Endothelial cell of umbilical vein (primary cell): ENCODE results near the gene AQP12A. TPM values are rescaled to one million over a fixed set of nuclear protein-coding genes. Genes with fewer than 3 reads are reported as not detected.
"Not testable (repeated sequence)": the region's sequence is repeated elsewhere in the genome, so short reads cannot be mapped to it uniquely, and the experiment has no call there.

ENCODE experiments used
- BruUV-seq: library from RNA; stranded (reverse); fragments of 400-500 nt; replicated peaks from 2 replicates; lab custom pipeline; 2021; lab: Mats Ljungman, UMichigan
- CTCF ChIA-PET: fragments of 300-600, 350-600 bp; sonication (Branson Sonifier 250); formaldehyde crosslinking; loops from one replicate; lab custom pipeline; 2021; ENCODE audit warnings: antibody characterized with exemption, inconsistent platforms; lab: Charles Lee
- POLR2A ChIA-PET: fragments of 300-600, 350-600 bp; sonication (Branson Sonifier 250); formaldehyde crosslinking; loops from one replicate; lab custom pipeline; 2021; ENCODE audit warnings: antibody characterized with exemption, inconsistent platforms; lab: Charles Lee
- DNase-seq: peaks from one replicate; pipeline ENCODE4 v3.0.0-alpha.2; 2011; ENCODE audit warnings: low read depth, low spot score
- FAIRE-seq: peaks from 2 replicates; lab custom pipeline; 2011; peaks lifted over from hg19 to GRCh38; lab: Jason Lieb, UNC
- H2AFZ ChIP-seq: 2 replicates; pipeline ENCODE4 v1.6.0; 2012; ENCODE audit warnings: low read depth, low read length, control low read depth, inconsistent platforms
- H3K27ac ChIP-seq: 2 replicates; pipeline ENCODE4 v1.5.1; 2011; ENCODE audit warnings: low read depth, mild to moderate bottlenecking, control low read depth, low read length, moderate library complexity; ENCODE audit not compliant: insufficient read depth
- H3K27me3 ChIP-seq, 2 experiments: 2 replicates each; pipeline versions ENCODE4 v1.6.0 to v1.6.1; 2011; ENCODE audit warnings: low read length in 2 of 2, mixed read lengths in 1 of 2; ENCODE audit not compliant: control insufficient read depth in 2 of 2, insufficient read depth in 2 of 2
- H3K36me3 ChIP-seq, 2 experiments: 2 replicates in 1 of 2; 3 replicates in 1 of 2; pipeline ENCODE4 v1.5.1; 2011; ENCODE audit warnings: low read length in 2 of 2, mild to moderate bottlenecking in 1 of 2, moderate library complexity in 1 of 2; ENCODE audit not compliant: control insufficient read depth in 2 of 2, insufficient read depth in 2 of 2; ENCODE audit errors: extremely low read depth in 1 of 2
- H3K4me1 ChIP-seq: 3 replicates; pipeline ENCODE4 v1.5.1; 2011; ENCODE audit warnings: mild to moderate bottlenecking, low read length; ENCODE audit not compliant: control insufficient read depth, insufficient read depth; ENCODE audit errors: extremely low read depth
- H3K4me2 ChIP-seq: 2 replicates; pipeline ENCODE4 v1.6.1; 2011; ENCODE audit warnings: low read length, control low read depth, mixed read lengths; ENCODE audit not compliant: insufficient read depth
- H3K4me3 ChIP-seq, 3 experiments: fragments of 200-600 bp in 1 of 3; sonication (generic), shearing (Covaris generic) in 1 of 3; replicated peaks in 1 of 3; 2 replicates each; pipeline ENCODE4 v1.5.1; 2011 to 2016; ENCODE audit warnings: control low read depth in 3 of 3, low read length in 3 of 3, mild to moderate bottlenecking in 2 of 3, inconsistent platforms in 1 of 3, low read depth in 1 of 3, moderate library complexity in 1 of 3; ENCODE audit not compliant: insufficient read depth in 1 of 3
- H3K79me2 ChIP-seq: 2 replicates; pipeline ENCODE4 v1.6.0; 2012; ENCODE audit warnings: low read length, inconsistent platforms; ENCODE audit not compliant: control insufficient read depth, insufficient read depth
- H3K9ac ChIP-seq: replicated peaks from 2 replicates; pipeline ENCODE3; 2011; ENCODE audit warnings: low read length, control low read depth; ENCODE audit not compliant: insufficient read depth; ENCODE audit errors: extremely low read depth
- H3K9me1 ChIP-seq: replicated peaks from 3 replicates; pipeline ENCODE4 v1.6.0; 2011; ENCODE audit warnings: mild to moderate bottlenecking, low read length; ENCODE audit not compliant: control insufficient read depth, insufficient read depth; ENCODE audit errors: extremely low read depth
- H3K9me3 ChIP-seq: replicated peaks from 2 replicates; pipeline ENCODE4 v1.5.1; 2012; ENCODE audit warnings: low read length, inconsistent platforms; ENCODE audit not compliant: control insufficient read depth, insufficient read depth
- H4K20me1 ChIP-seq: replicated peaks from 2 replicates; pipeline ENCODE3; 2011; ENCODE audit warnings: mild to moderate bottlenecking, low read length; ENCODE audit not compliant: control insufficient read depth, insufficient read depth; ENCODE audit errors: extremely low read depth
- CTCF ChIP-seq, 2 donors: IDR thresholded peaks; 1 replicate in 1 of 2; 2 replicates in 1 of 2; pipeline ENCODE4 v1.5.1; 2011; ENCODE audit warnings: low read length in 2 of 2, mild to moderate bottlenecking in 2 of 2, moderate library complexity in 2 of 2, control low read depth in 1 of 2, inconsistent platforms in 1 of 2, low read depth in 1 of 2; ENCODE audit not compliant: insufficient read depth in 1 of 2; ENCODE audit errors: extremely low read depth in 1 of 2
- EZH2 ChIP-seq: IDR thresholded peaks from 2 replicates; pipeline ENCODE4 v1.6.1; 2012; ENCODE audit warnings: borderline replicate concordance, low read depth, mild to moderate bottlenecking, moderate library complexity, low read length, inconsistent platforms; ENCODE audit not compliant: severe bottlenecking
- FOS ChIP-seq: IDR thresholded peaks from 2 replicates; pipeline ENCODE4 v1.6.1; 2011; ENCODE audit warnings: mild to moderate bottlenecking, low read length, moderate library complexity, borderline replicate concordance; ENCODE audit not compliant: insufficient read depth
- GATA2 ChIP-seq: IDR thresholded peaks from 2 replicates; pipeline ENCODE4 v1.7.0; 2011; ENCODE audit warnings: low read depth, mild to moderate bottlenecking, moderate library complexity, mixed read lengths, low read length; ENCODE audit not compliant: insufficient read length, insufficient read depth
- JUN ChIP-seq: IDR thresholded peaks from 2 replicates; pipeline ENCODE4 v1.6.1; 2011; ENCODE audit warnings: borderline replicate concordance, low read depth; ENCODE audit not compliant: insufficient read length, insufficient read depth
- MAX ChIP-seq: IDR thresholded peaks from 2 replicates; pipeline ENCODE4 v1.6.1; 2011; ENCODE audit not compliant: insufficient read depth, insufficient read length
- MYC ChIP-seq: IDR thresholded peaks from one replicate; pipeline ENCODE4 v1.6.1; 2011; ENCODE audit warnings: mild to moderate bottlenecking, low read depth, low read length
- POLR2A ChIP-seq: IDR thresholded peaks from 2 replicates; pipeline ENCODE4 v1.6.1; 2012; ENCODE audit warnings: low read depth, mild to moderate bottlenecking, control low read depth, low read length
- POLR2AphosphoS5 ChIP-seq: IDR thresholded peaks from 2 replicates; pipeline ENCODE4 v1.6.1; 2012; ENCODE audit warnings: low read depth, mild to moderate bottlenecking, control low read depth, low read length, moderate library complexity; ENCODE audit not compliant: insufficient read depth
- dilution Hi-C: fragments of 300-500 bp; cut with MboI; formaldehyde crosslinking; loops from one replicate; pipeline ENCODE4 v1.15.0; 2019; ENCODE audit warnings: low sequenced_read_pairs; ENCODE audit not compliant: extremely low pct_ligation_motif_present
- intact Hi-C: fragments of 100-400 bp; cut with micrococcal nuclease; formaldehyde crosslinking; loops from one replicate; pipeline ENCODE4 v1.10.0; 2022
- polyA plus RNA-seq, 4 experiments: library from polyadenylated mRNA; depleted of rRNA in 3 of 4; stranded (reverse) in 3 of 4; unstranded in 1 of 4; fragments of >200 nt; gene quantifications; 2 replicates each; pipeline versions ENCODE4 v1.2.1 to v1.2.3, GENCODE V29; 2011 to 2012; ENCODE audit warnings: missing spikeins in 1 of 4
- total RNA-seq: library from RNA; stranded (reverse); gene quantifications from 2 replicates; pipeline ENCODE4 v1.2.3, GENCODE V29; 2021

The AQP12A gene
- total and polyA plus RNA-seq, 2 donors (not counting 3 experiments of a cell fraction or from before 2014, with no cell fraction given), result not detected

GRCh38 chr2:240655931-240656886, 35.5 kb upstream of the AQP12A start:
- DNase-seq, result no peak
- no peaks in the 10 kb centered on the region for H3K4me1 ChIP-seq
- H3K36me3 ChIP-seq, result no peaks in the 10 kb centered on the region
- H3K79me2 ChIP-seq, result no peaks in the 10 kb centered on the region
- no peak overlapping the region for H2AFZ ChIP-seq
- no peak overlapping the region for H3K4me2 ChIP-seq
- H3K4me3 ChIP-seq, result no peak overlapping the region
- no peaks in the 10 kb centered on the region for H3K9me1 ChIP-seq
- FAIRE-seq, result no peak
- intact Hi-C loops, result loop anchor here (5.0 kb wide), 1 partner anchor 39 kb away; no protein-coding TSS in a partner anchor
- no TSS peak for BruUV-seq
- dilution Hi-C loops, result no loop called here
- no peak overlapping the region for H3K9ac ChIP-seq
- ChIA-PET CTCF (no interaction called here), POLR2A (no interaction called here)
- peaks cover 0 to 2% of the 10 kb centered on the region in 2 experiments for H3K27me3 ChIP-seq
- TF ChIP-seq POLR2AphosphoS5 (no peak), FOS (no peak), JUN (no peak), MYC (no peak), EZH2 (no peak), POLR2A (no peak), MAX (no peak), CTCF (IDR thresholded peaks at IDR 0.05; ENCODE audit: extremely low read depth in 1 of 2, insufficient read depth in 1 of 2, low read depth in 1 of 2, low read length in 2 of 2) (no peak), GATA2 (no peak)
- no peaks in the 10 kb centered on the region for H3K9me3 ChIP-seq
- H4K20me1 ChIP-seq, result no peaks in the 10 kb centered on the region
- H3K27ac ChIP-seq, result no peak overlapping the region

DNA sequence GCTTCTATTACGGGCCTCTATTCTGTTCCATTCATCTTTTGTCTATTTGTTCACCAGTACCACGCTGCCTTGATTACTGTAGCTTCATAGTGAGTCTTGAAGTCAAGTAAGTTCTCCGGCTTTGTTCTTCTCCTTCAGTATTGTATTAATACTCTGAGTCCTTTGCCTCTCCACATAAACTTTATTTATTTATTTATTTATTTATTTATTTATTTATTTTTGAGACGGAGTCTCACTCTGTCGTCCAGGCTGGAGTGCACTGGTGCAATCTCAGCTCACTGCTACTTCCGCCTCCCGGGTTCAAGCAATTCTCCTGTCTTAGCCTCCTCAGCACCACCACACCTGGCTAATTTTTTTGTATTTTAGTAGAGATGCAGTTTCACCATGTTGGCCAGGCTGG, 31.8 kb upstream of the AQP12A start:
- CTCF ChIA-PET, H3K4me1 ChIP-seq, H3K9me3 ChIP-seq, DNase-seq, FAIRE-seq, H3K9ac ChIP-seq, H3K36me3 ChIP-seq, H3K27ac ChIP-seq, POLR2A ChIA-PET, dilution Hi-C loops, H3K4me3 ChIP-seq, BruUV-seq, H3K27me3 ChIP-seq, H3K79me2 ChIP-seq, H2AFZ ChIP-seq, H4K20me1 ChIP-seq, H3K9me1 ChIP-seq, H3K4me2 ChIP-seq: not testable (repeated sequence)
- intact Hi-C loops, result loop anchor here (5.0 kb wide), 1 partner anchor 43 kb away; no protein-coding TSS in a partner anchor
